Esophagus muscularis mucosa (tissue), 4 donors: ENCODE results near the gene POLR3E. TPM values are rescaled to one million over a fixed set of nuclear protein-coding genes. Genes with fewer than 3 reads are reported as not detected.

Experiments used
- DNase-seq: peaks from one replicate; pipeline ENCODE4 v3.0.0-alpha.2; 2017; ENCODE audit errors: extremely low spot score
- H3K27ac ChIP-seq, 4 donors: fragments of 200-600 bp; sonication (generic); replicated peaks in 1 of 4; 1 replicate in 3 of 4; 2 replicates in 1 of 4; pipeline ENCODE4 v1.5.1; 2016 to 2019; ENCODE audit warnings: mild to moderate bottlenecking in 1 of 4
- H3K27me3 ChIP-seq, 4 donors: fragments of 200-600 bp; sonication (generic); one replicate each; pipeline versions ENCODE4 v1.5.1 to v1.6.0; 2016 to 2019
- H3K36me3 ChIP-seq, 4 donors: fragments of 200-600 bp; sonication (generic); one replicate each; pipeline ENCODE4 v1.5.1; 2016 to 2019
- H3K4me1 ChIP-seq, 4 donors: fragments of 200-600 bp; sonication (generic); one replicate each; pipeline ENCODE4 v1.5.1; 2016 to 2019
- H3K4me3 ChIP-seq, 4 donors: fragments of 200-600 bp; sonication (generic); 1 replicate in 2 of 4; 2 replicates in 2 of 4; pipeline ENCODE4 v1.5.1; 2016 to 2019; ENCODE audit warnings: mild to moderate bottlenecking in 4 of 4, moderate library complexity in 1 of 4
- H3K9me3 ChIP-seq, 4 donors: fragments of 200-600 bp; sonication (generic); 1 replicate in 3 of 4; 2 replicates in 1 of 4; pipeline ENCODE4 v1.5.1; 2016 to 2019
- CTCF ChIP-seq, 3 experiments: fragments of 200-600 bp in 2 of 3; fragments of 450-650 bp in 1 of 3; sonication (generic) in 2 of 3; IDR thresholded peaks; one replicate each; pipeline ENCODE4 v1.5.1; 2017 to 2019; ENCODE audit warnings: antibody characterized with exemption in 3 of 3, mild to moderate bottlenecking in 2 of 3, moderate library complexity in 1 of 3
- EP300 ChIP-seq: sonication (generic); formaldehyde crosslinking; IDR thresholded peaks from one replicate; pipeline ENCODE4 v1.6.1; 2017; ENCODE audit warnings: antibody characterized with exemption
- POLR2A ChIP-seq: fragments of 450-650 bp; IDR thresholded peaks from one replicate; pipeline ENCODE4 v1.6.1; 2017; ENCODE audit warnings: antibody characterized with exemption, moderate library complexity, mild to moderate bottlenecking, low read depth
- POLR2AphosphoS5 ChIP-seq, 2 donors: sonication (generic); formaldehyde crosslinking; IDR thresholded peaks; one replicate each; pipeline ENCODE4 v1.6.1; 2017; ENCODE audit warnings: antibody characterized with exemption in 2 of 2
- WGBS: methylation state at CpG from one replicate; pipeline ENCODE4 v1.1.5; 2018; 5-methylcytosine and 5-hydroxymethylcytosine counted together
- intact Hi-C: fragments of 100-400 bp; cut with DNase I; formaldehyde crosslinking; loops from one replicate; pipeline ENCODE4 v1.15.1; 2023
- total RNA-seq, 4 donors: library from RNA; depleted of rRNA; stranded (reverse); fragments of >200 nt; gene quantifications; one replicate each; pipeline versions ENCODE4 v1.1.0 to v1.2.1, GENCODE V29; 2016

Gene POLR3E
- total RNA-seq, 4 donors from 2014 or later = 39.9 to 50.7 (median 49.0) TPM

GRCh38 chr16:22353933-22354541 lies 56.8 kb downstream of the POLR3E start:
- intact Hi-C loops = no loop called here
- Histone ChIP-seq H3K27ac (peak overlapping the region; percentile 11 to 56 (median 36)), H3K9me3 (no peaks in the 10 kb centered on the region), H3K27me3 (no peaks in the 10 kb centered on the region), H3K4me3 (no peak overlapping the region), H3K36me3 (peaks cover 8 to 28% (median 17%) of the 10 kb centered on the region in 4 donors), H3K4me1 (peaks cover 11 to 36% (median 30%) of the 10 kb centered on the region in 4 donors)
- 37% methylated on average over 5 of the region's 5 CpGs for WGBS
- no peak for DNase-seq
- TF ChIP-seq POLR2AphosphoS5 (IDR thresholded peaks at IDR 0.05) = no peak
- no peak for TF ChIP-seq CTCF (IDR thresholded peaks at IDR 0.05)
- no peak for TF ChIP-seq EP300
- no peak for TF ChIP-seq POLR2A

- Histone ChIP-seq H3K36me3 (peaks cover 0 to 14% (median 6%) of the 10 kb centered on the region in 4 donors), H3K27me3 (no peaks in the 10 kb centered on the region), H3K4me3 (no peak overlapping the region), H3K9me3 (no peaks in the 10 kb centered on the region), H3K27ac (no peak overlapping the region), H3K4me1 (peaks cover 11 to 36% (median 30%) of the 10 kb centered on the region in 4 donors)
- intact Hi-C loops = no loop called here
- TF ChIP-seq CTCF (IDR thresholded peaks at IDR 0.05) = no peak
- no peak for TF ChIP-seq POLR2AphosphoS5 (IDR thresholded peaks at IDR 0.05)
- TF ChIP-seq POLR2A = no peak
- no peak for TF ChIP-seq EP300
- DNase-seq = no peak
Observed at GRCh38 chr16:22355487-22355908, 58.3 kb downstream of the POLR3E start.

DNA sequence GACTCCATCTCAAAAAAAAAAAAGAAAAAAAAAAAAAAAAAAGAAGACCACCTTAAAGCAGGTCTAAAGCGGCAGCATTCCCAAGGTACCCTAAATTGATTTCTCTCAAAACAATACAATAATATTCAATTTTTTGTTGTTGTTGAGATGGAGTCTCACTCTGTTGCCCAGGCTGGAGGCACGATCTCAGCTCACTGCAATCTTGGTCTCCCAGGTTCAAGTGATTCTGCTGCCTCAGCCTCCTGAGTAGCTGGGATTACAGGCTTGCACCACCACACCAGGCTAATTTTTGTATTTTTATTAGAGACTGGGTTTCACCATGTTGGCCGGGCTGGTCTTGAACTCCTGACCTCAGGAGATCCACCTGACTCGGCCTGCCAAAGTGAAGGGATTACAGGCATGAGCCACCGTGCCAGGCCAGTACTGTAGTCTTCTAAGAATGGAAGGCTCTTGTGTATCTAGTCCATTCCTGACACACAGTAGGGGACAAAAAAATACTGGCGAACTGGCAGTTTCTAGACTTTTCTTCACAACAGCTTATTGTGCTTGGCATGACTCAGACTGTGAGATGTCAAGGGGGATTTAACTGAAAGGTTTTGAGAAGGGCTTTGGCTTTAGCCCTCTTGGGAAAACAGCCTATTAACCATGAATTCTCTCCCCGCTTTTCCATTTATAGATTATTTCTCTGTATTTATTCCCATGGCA lies 59.9 kb downstream of the POLR3E start:
- 76% methylated on average over 5 of the region's 7 CpGs for WGBS
- Histone ChIP-seq H3K36me3 (peaks cover 0 to 6% (median 3%) of the 10 kb centered on the region in 4 donors), H3K27ac (peak overlapping the region in 3 of 4 donors; percentile 2 to 41 (median 25)), H3K27me3 (no peaks in the 10 kb centered on the region), H3K9me3 (no peaks in the 10 kb centered on the region), H3K4me1 (peaks cover 11 to 36% (median 30%) of the 10 kb centered on the region in 4 donors), H3K4me3 (no peak overlapping the region)
- no peak for TF ChIP-seq POLR2A
- TF ChIP-seq CTCF (IDR thresholded peaks at IDR 0.05) = no peak
- no peak for TF ChIP-seq EP300
- no peak for TF ChIP-seq POLR2AphosphoS5 (IDR thresholded peaks at IDR 0.05)
- no peak for DNase-seq
- intact Hi-C loops = no loop called here

- Histone ChIP-seq H3K4me3 (no peak overlapping the region), H3K36me3 (peaks cover 0 to 5% (median under 1%) of the 10 kb centered on the region in 4 donors), H3K27ac (peak overlapping the region in 3 of 4 donors; percentile 2 to 41 (median 25)), H3K27me3 (no peaks in the 10 kb centered on the region), H3K9me3 (no peaks in the 10 kb centered on the region), H3K4me1 (peaks cover 11 to 36% (median 30%) of the 10 kb centered on the region in 4 donors)
- DNase-seq = no peak
- intact Hi-C loops = no loop called here
- 73% methylated on average over 1 of the region's 1 CpG for WGBS
- no peak for TF ChIP-seq CTCF (IDR thresholded peaks at IDR 0.05)
- no peak for TF ChIP-seq POLR2A
- no peak for TF ChIP-seq POLR2AphosphoS5 (IDR thresholded peaks at IDR 0.05)
- TF ChIP-seq EP300 = no peak
Observed at GRCh38 chr16:22357635-22357971, 60.4 kb downstream of the POLR3E start.
